GM21786 (cell line): ENCODE results near the gene CRYAA.

ENCODE experiments used
- ATAC-seq: cut with Tn5 transposase; IDR thresholded peaks from one replicate; pipeline ENCODE4 v1.9.1; 2021; ENCODE audit not compliant: unreplicated experiment

Gene CRYAA

GRCh38 chr21:43201491-43201890 lies 32.7 kb downstream of the CRYAA start:
- no peak for ATAC-seq

- no peak for ATAC-seq
Observed at GRCh38 chr21:43203591-43203990, 34.8 kb downstream of the CRYAA start.

- ATAC-seq, result no peak
Observed at GRCh38 chr21:43204638-43205037, 35.8 kb downstream of the CRYAA start.

DNA sequence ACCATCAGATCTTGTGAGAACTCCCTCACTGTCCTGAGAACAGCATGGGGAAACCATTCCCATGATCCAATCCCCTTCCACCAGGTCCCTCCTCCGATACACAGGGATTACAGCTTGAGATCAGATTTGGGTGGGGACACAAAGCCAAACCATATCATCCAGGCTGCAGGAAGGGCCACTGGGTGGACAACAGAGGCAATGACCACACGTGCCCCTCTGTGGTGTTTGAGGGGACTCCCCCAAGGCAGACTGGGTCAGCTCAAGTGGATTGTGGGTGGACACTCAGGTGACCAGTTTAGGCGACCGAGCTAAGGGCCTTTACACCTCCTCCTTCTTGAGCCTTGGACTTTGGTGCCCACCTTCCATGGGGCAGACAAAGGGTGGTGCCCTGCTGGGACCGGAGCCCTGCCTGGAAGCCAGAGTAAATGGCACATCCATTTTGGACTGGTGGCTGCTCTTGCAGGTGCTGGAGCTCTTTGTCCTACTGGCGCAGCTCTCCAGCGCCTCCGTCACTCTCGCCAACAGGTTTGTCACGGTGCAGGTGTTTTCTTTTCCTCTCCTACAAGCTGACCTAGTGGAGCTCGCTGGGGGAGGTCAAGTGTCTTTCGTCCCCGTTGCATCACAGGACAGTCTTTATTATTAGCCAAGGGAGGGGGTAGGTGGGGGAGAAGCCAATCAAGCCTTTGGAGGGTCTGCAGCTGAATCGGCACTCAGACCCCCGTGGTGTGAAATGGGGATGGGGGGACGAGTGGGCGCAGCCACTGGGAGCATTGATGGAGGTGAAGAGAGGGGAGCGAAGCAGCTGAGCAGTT lies 37.6 kb downstream of the CRYAA start:
- ATAC-seq, result no peak

- no peak for ATAC-seq
Observed at GRCh38 chr21:43207043-43207315, 38.2 kb downstream of the CRYAA start.

DNA sequence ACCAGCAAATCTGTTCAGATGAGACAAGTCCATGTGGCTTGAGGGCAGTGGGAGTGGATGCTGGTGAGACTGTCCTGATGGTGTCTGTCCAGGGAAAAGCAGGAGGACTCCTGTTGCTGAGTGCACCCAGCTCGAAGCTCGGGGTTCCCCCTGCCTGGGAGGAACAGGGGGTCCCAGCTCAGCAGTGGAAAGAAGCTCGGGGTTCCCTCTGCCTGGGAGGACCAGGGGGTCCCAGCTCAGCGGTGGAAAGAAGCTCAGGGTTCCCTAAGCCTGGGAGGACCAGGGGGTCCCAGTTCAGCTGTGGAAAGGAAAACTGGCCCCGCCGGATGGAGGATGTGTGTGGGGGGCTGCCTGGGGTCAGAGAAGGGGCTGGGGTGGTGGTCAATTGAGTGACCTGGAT lies 39.1 kb downstream of the CRYAA start:
- ATAC-seq, result no peak

GRCh38 chr21:43208561-43209332 lies 39.9 kb downstream of the CRYAA start:
- ATAC-seq, result no peak

DNA sequence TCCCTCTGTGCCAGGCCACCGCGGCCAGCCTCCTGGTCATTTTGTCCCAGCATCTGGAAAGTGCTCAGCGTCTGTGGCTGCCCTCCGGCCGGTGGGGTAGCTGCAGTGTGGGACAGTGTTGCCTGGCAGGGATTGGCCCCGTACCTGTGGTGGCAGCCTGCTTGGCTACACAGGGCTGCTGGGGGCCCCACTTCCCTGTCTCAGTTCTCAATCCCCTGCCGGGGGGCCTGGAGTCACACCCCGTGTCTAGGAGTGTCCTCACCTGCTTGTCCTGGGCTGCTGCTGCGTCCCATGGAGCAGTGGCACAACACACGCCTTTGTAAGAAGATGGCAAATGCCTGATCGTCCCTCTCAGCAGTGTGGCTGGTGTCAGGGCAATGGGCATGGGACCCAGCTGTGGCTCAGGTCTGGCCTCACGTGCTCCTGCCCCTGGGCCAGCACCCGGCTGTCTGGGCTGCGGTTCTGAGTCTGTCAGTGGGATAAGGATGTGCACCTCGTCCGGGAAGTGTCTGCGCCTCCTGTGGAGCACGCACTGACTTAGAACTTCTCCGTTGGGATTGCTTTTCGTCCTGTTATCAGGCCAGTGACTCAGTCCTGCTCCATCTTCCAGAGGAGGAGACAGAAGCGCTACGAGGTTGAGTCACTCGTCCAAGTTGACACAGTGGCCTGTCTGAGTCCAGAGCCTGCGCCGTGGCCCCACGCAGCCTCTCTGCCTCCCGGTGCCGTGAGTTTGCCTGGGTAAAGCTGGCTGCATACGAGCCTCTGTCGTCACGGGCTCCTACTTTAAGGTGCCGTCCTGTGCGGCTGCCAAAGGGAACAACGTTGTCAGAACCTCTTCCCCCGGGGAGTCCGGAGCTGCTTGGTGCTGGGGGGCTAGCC lies 41.0 kb downstream of the CRYAA start:
- ATAC-seq, result no peak

DNA sequence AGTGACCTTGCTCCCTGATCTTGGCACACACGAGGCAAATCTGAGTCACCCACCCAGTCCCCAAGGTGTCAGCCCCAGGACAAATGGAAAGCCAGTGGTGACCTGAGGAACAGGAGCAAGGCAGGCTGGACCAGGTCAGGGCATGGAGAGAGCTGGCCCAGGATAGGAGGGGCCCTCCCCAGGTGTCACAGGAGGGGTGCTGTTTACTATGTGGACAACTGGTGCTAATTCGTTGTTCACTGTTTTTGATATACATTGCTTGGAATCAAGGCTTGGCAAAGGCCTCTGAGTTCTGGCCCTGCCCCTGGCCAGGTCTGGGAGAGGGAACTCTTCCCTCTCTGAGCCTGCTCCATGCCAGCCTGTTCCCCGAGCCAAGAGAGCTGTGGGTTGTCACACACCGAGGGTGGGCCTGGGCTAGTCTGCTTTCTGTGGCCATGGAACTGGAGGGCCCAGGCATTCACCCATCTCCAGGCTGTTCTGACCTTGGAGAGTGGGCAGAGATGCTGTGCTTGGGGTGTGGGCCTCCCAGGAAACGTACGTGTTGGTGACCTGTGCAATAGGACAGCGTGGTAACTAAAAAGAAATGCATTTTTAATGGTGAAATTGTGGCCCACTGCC lies 41.8 kb downstream of the CRYAA start:
- ATAC-seq, result no peak

- ATAC-seq, result no peak
Observed at GRCh38 chr21:43211072-43211759, 42.4 kb downstream of the CRYAA start.

GRCh38 chr21:43211760-43212115 lies 42.9 kb downstream of the CRYAA start:
- ATAC-seq, result no peak
